Measurements from ENCODE around the gene USP3. TPM values are rescaled to one million over a fixed set of nuclear protein-coding genes. Genes with fewer than 3 reads are reported as not detected.

Gene USP3
- total and polyA plus RNA-seq, 5 experiments from 2014 or later = 31.6 to 136 (median 42.9) TPM

DNA sequence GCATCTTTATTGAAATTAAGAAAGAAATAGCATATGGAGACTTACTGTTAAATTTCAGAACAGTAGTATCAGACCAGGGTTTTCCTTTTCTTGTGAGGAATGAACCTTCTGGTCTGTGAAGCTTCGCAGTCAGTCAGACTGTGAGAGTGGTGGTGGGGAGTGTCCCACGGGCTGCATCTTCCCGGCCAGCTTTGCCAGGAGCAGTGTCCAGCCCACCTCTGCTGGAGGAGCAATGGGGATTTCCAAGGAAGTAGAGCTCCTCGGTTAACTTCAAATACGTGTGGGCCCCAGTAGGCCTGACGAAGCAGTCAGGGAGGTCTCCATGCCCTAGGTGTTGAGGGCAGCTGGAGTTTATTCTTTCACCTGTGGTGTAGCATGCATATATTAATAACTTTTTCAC, 51.9 kb downstream of the USP3 start:
- Mint-ChIP-seq H3K4me3 (no peak overlapping the region), H3K27me3 (no peaks in the 10 kb centered on the region), H3K27ac (peak overlapping the region in 5 of 10 donors; percentile 29 to 81 (median 53)), H3K4me1 (peaks cover 7 to 51% (median 37%) of the 10 kb centered on the region in 4 donors), H3K9me3 (no peaks in the 10 kb centered on the region), H3K36me3 (peaks cover 7 to 80% (median 31%) of the 10 kb centered on the region in 3 donors)
- no peak for DNase-seq
- no peak for ATAC-seq
- POLR2A ChIA-PET = no interaction called here

DNA sequence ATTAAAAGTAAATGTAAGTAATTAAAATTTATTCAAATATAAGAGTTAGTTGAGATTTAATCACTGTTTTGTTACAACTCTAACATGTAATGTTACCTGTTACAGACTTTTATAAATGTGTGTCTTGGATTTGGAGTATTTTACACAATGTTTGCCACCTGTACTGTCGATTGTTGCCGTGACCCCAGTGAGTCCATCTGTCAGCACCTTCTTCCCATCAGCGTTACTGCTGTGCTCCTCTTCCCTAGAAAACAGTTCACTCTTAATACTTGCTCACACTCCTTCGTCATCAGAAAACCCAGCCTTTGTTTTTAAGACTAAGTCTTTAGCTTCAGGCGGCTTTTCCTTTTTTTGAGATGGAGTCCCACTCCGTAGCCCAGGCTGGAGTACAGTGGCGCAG, 52.3 kb downstream of the USP3 start:
- POLR2A ChIA-PET = no interaction called here

DNA sequence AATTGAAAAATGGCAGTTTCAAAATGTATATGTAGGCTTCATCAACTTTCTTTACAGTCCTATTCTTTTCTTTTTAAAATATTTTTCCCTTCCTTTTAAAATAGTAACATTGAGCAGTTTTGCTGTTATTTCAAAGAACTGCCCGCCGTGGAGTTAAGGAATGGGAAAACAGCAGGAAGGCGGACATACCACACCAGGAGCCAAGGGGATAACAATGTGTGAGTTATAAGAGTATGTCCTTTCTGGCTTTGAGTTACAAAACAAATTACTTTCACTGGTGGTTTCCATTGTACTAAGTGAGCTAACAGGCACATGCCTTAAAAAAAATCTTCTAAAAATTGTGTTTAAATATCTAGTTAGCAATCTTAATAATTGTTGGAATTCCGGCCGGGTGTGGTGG, 55.4 kb downstream of the USP3 start:
- H3K4me1 Mint-ChIP-seq = peaks cover 6 to 30% (median 21%) of the 10 kb centered on the region in 4 donors
- H3K27ac Mint-ChIP-seq = peak overlapping the region in 4 of 10 donors; percentile 19 to 78 (median 24)
- H3K9me3 Mint-ChIP-seq = no peaks in the 10 kb centered on the region
- POLR2A ChIA-PET = no interaction called here
- ATAC-seq (no peak), DNase-seq (no peak)
- peaks cover 7 to 92% (median 34%) of the 10 kb centered on the region in 3 donors for H3K36me3 Mint-ChIP-seq
- no peaks in the 10 kb centered on the region for H3K27me3 Mint-ChIP-seq
- no peak overlapping the region for H3K4me3 Mint-ChIP-seq

More for the DNA sequence above, 52.3 kb downstream of the USP3 start:
- ATAC-seq = no peak
- H3K36me3 Mint-ChIP-seq = peaks cover 7 to 85% (median 32%) of the 10 kb centered on the region in 3 donors
- peak overlapping the region in 2 of 10 donors; percentile 22 to 32 for H3K27ac Mint-ChIP-seq
- no peak for DNase-seq
- H3K9me3 Mint-ChIP-seq = no peaks in the 10 kb centered on the region
- no peaks in the 10 kb centered on the region for H3K27me3 Mint-ChIP-seq
- H3K4me3 Mint-ChIP-seq = no peak overlapping the region
- peaks cover 7 to 51% (median 37%) of the 10 kb centered on the region in 4 donors for H3K4me1 Mint-ChIP-seq

DNA sequence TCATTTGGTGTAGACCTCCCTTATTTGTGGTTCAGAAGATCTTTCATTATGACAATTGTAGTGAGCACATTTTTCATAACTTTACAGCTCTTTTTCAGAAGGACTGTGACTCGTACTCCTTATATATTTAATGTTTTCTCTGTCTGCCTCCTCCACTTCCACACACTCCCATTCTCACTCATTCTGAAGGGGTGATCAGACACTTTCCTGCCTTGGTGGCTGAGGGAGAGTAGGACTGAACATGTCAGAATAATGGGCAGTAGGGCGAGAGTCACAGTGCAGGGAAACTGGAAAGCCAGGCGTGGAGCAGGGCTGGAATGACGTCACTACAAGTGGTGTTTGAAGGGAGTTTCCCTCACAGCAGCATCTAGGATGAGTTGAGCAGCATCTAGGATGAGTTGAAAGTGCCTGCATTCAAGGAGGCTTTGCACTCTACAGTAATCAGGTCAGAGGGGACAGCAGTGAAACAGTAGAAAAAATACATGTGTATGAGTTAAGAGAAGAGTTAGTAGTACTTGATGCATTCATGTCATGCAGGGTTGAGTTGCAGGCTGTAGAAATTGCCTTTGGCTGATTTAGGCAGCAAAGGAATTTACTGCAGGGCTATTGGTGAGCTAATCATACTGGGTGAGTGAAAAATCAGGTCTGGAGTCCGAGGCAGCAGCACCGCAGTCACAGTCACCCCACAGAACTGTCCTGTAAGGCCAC, 56.5 kb downstream of the USP3 start:
- peak overlapping the region in 7 of 10 donors; percentile 26 to 79 (median 62) for H3K27ac Mint-ChIP-seq

DNA sequence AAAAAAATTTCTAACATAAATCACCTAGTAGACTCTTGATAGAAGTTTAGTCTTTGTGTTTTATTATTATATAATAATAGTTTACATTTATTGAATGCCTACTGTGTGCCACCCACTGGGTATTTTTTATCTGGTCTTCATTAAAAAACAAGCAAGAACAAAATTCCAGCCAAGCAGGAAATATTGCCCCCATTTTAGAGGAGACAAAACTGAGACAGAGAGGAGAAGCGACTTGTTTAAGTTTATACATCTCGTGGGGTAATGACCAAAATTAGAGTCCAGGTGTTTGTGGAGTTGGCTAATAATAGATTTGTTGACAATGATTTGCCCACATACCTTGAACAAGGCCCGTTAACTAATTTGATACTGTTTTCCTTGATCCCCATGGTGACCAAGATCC, 59.7 kb downstream of the USP3 start:
- POLR2A ChIA-PET = interaction anchor here (0.6 to 1.0 kb wide), 2 partner anchors 13 to 52 kb away, joined by 3 to 5 read pairs; no protein-coding TSS in a partner anchor
- peaks cover 10 to 88% (median 23%) of the 10 kb centered on the region in 3 donors for H3K36me3 Mint-ChIP-seq
- H3K4me1 Mint-ChIP-seq = peaks cover 7 to 13% (median 8%) of the 10 kb centered on the region in 4 donors
- ATAC-seq (no peak), DNase-seq (no peak)
- H3K27me3 Mint-ChIP-seq = no peaks in the 10 kb centered on the region
- H3K27ac Mint-ChIP-seq = peak overlapping the region in 5 of 10 donors; percentile 15 to 31 (median 20)
- H3K9me3 Mint-ChIP-seq = no peaks in the 10 kb centered on the region
- no peak overlapping the region for H3K4me3 Mint-ChIP-seq

More for the DNA sequence above, 56.5 kb downstream of the USP3 start:
- no peaks in the 10 kb centered on the region for H3K9me3 Mint-ChIP-seq
- DNase-seq = no peak
- no peak for ATAC-seq
- no peaks in the 10 kb centered on the region for H3K27me3 Mint-ChIP-seq
- peak overlapping the region in 1 of 10 donors; percentile 52 for H3K4me3 Mint-ChIP-seq
- H3K4me1 Mint-ChIP-seq = peaks cover 5 to 20% (median 13%) of the 10 kb centered on the region in 4 donors
- peaks cover 7 to 93% (median 28%) of the 10 kb centered on the region in 3 donors for H3K36me3 Mint-ChIP-seq
- POLR2A ChIA-PET = no interaction called here

DNA sequence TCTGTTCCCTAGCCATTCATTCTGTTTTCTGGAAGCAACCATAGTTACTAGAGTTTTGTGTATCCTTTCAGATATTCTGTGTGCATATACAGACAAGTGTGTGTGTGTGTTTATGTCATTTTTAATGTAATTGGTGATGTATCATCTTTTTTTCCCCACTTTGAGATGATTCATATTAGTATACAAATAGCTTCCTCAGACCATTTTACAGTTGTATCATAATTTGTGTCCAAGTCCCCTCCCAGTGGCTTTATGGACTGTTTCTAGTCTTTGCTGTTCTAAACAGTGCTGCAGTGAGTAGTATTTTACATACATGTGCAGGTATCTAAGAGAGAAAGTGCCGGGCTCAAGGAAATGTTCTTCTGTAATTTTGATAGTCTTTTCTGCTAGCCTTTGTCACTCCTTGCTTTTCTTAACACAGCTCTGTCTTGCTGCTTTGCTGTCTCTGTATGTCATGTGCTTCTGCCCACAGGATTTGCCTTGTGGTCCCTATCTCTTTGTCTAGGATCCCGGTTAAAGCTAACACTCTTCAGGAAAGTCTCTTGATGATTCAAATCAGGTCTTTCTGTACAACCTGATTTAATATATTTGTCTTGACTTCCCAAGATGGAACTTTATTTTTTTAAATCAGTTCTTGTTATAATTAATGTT, 61.3 kb downstream of the USP3 start:
- POLR2A ChIA-PET = no interaction called here
- peaks cover 5 to 9% (median 7%) of the 10 kb centered on the region in 4 donors for H3K4me1 Mint-ChIP-seq
- ATAC-seq = no peak
- H3K27me3 Mint-ChIP-seq = no peaks in the 10 kb centered on the region
- no peak overlapping the region for H3K4me3 Mint-ChIP-seq
- H3K36me3 Mint-ChIP-seq = peaks cover 9 to 85% (median 16%) of the 10 kb centered on the region in 3 donors
- H3K27ac Mint-ChIP-seq = peak overlapping the region in 8 of 10 donors; percentile 8 to 71 (median 48)
- DNase-seq = no peak
- no peaks in the 10 kb centered on the region for H3K9me3 Mint-ChIP-seq

DNA sequence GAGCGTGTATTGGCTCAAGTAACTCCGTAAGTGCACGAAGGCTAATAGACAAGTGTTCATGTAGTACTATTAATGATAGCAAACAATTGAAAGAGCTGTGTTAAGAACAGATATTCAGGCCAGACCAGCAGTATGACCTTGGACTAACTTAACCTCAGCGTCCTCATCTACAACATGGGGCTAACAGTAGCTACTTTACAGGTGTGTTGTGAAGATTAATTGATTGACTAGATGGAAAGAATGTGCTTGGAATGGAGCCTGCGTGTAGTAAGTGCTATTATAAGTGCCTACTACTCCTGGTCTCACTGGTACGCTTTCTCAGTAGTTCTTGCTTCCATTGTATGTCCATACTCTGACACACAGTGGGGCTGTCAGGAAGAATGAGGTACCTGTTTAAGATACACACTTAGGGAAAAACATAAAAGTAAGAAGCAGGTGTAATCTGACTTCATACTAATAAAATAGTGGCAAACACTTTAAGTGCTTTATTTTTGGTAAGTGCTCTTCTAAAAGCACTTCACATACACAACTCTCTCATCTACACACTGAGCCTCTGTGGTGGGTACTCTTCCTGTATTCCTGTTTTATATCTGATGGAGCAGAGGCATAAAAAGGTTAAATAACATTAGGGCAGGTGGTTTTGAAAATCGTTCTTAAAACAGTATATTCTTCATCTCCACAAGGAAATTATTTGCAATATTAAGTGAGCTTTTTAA, 68.5 kb downstream of the USP3 start:
- no peak for DNase-seq
- Mint-ChIP-seq H3K36me3 (peaks cover 7 to 89% (median 26%) of the 10 kb centered on the region in 3 donors), H3K27ac (peak overlapping the region in 1 of 10 donors; percentile 6), H3K4me3 (no peak overlapping the region), H3K27me3 (no peaks in the 10 kb centered on the region), H3K4me1 (peaks cover 0 to 10% (median 4%) of the 10 kb centered on the region in 4 donors), H3K9me3 (no peaks in the 10 kb centered on the region)
- ATAC-seq = no peak
- POLR2A ChIA-PET = interaction anchor here (2.2 kb wide), 1 partner anchor 26 kb away, joined by 5 read pairs; no protein-coding TSS in a partner anchor

DNA sequence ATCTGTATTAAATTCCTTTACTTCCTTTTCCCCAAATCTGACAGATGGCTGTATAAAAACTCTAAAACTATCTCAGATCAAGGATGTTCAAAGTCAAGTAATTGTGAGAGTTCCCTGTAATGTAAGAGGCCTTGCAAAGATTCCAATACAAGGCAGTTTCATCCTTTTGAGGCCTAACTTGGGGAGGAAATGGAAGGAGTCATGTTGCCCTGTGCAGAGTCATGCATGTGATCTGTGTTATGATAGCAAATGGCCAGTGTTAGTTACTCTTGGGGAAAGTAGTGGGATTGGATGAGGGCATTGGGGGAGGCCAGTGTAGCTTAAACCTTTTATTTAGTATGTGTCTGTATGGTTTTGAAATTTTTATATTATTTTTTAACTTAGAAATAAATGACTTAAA, 69.1 kb downstream of the USP3 start:
- no peak for ATAC-seq
- Mint-ChIP-seq H3K4me3 (no peak overlapping the region), H3K4me1 (peaks cover 0 to 10% (median 4%) of the 10 kb centered on the region in 4 donors), H3K27me3 (no peaks in the 10 kb centered on the region), H3K27ac (peak overlapping the region in 4 of 10 donors; percentile 1 to 54 (median 12)), H3K9me3 (no peaks in the 10 kb centered on the region), H3K36me3 (peaks cover 3 to 86% (median 22%) of the 10 kb centered on the region in 3 donors)
- POLR2A ChIA-PET = interaction anchor here (2.2 kb wide), 1 partner anchor 26 kb away, joined by 5 read pairs; no protein-coding TSS in a partner anchor
- no peak for DNase-seq

DNA sequence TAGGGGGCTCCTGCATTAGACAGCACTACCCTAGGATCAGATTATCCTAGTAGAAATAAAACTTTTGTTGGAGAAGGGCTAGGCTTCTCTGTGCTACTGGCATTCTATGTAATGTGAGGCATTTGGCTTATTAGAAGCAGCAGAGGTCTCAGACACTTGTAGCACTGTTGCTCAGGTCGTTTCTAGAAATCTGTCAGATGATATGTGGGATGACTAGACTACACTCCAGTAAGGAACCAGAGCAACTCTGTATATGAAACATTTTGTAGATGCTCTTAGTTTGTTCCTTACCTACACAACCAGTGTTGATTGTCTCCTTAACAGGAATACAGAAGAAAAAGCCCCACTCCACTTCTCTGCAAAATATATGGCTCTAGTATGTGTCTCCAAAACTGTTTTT, 70.9 kb downstream of the USP3 start:
- Mint-ChIP-seq H3K9me3 (no peaks in the 10 kb centered on the region), H3K27me3 (no peaks in the 10 kb centered on the region), H3K4me3 (no peak overlapping the region), H3K27ac (peak overlapping the region in 1 of 10 donors; percentile 82), H3K4me1 (peaks cover 3 to 10% (median 4%) of the 10 kb centered on the region in 4 donors), H3K36me3 (peaks cover 3 to 82% (median 22%) of the 10 kb centered on the region in 3 donors)
- POLR2A ChIA-PET = no interaction called here
- DNase-seq (no peak), ATAC-seq (no peak)

DNA sequence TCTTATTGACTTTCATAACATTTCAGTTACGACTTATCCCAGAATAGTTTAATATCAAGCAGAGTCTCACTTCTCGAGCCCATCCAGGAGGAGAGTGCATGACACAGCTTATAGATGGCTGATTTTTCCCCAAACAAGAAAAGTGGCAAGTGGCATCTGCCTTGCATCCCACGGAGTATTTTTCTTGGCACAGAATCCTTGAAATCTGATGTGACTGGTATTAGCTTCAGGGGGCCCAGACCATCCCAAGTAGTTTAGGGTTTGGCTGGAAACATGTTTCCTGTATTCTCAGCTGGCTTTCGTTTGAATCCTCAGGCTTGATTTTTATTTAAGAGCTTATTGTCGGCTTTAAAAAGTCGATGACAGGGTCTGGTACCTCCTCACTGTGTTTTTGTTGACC, 72.0 kb downstream of the USP3 start:
- DNase-seq = no peak
- ATAC-seq = no peak
- Mint-ChIP-seq H3K27ac (peak overlapping the region in 4 of 10 donors; percentile 29 to 77 (median 62)), H3K4me1 (peaks cover 4 to 10% (median 6%) of the 10 kb centered on the region in 4 donors), H3K27me3 (no peaks in the 10 kb centered on the region), H3K9me3 (no peaks in the 10 kb centered on the region), H3K4me3 (no peak overlapping the region), H3K36me3 (peaks cover 3 to 80% (median 22%) of the 10 kb centered on the region in 3 donors)
- POLR2A ChIA-PET = interaction anchor here (0.6 to 0.7 kb wide), 2 partner anchors 116 to 284 kb away, joined by 3 read pairs; no protein-coding TSS in a partner anchor

DNA sequence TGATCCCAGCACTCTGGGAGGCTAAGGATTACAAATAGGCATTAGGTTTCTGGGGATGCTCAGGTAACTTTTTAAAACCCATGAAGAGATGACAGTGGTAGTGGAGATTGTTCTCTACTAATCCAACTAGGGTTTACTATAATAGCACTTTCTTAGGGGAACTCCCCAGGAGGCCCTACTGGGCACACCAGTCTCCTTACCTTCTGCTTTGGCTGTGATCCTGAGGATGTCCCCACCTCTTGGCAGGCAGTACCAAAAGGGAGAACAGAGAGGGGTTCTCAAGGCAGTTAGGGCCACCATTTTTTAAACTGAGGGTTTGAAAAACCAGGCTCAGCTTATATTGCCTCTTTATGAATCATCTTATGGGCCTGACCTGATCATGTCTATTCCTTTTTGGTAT, 77.8 kb downstream of the USP3 start:
- no peak for DNase-seq
- POLR2A ChIA-PET = no interaction called here
- ATAC-seq = peak in 1 of 2 donors; percentile 27
- Mint-ChIP-seq H3K4me1 (peaks cover 14 to 19% (median 17%) of the 10 kb centered on the region in 4 donors), H3K27ac (peak overlapping the region in 9 of 10 donors; percentile 15 to 83 (median 44)), H3K4me3 (no peak overlapping the region), H3K27me3 (no peaks in the 10 kb centered on the region), H3K9me3 (peaks cover 0 to 2% (median 0%) of the 10 kb centered on the region in 9 donors), H3K36me3 (peaks cover 13 to 80% (median 39%) of the 10 kb centered on the region in 3 donors)

DNA sequence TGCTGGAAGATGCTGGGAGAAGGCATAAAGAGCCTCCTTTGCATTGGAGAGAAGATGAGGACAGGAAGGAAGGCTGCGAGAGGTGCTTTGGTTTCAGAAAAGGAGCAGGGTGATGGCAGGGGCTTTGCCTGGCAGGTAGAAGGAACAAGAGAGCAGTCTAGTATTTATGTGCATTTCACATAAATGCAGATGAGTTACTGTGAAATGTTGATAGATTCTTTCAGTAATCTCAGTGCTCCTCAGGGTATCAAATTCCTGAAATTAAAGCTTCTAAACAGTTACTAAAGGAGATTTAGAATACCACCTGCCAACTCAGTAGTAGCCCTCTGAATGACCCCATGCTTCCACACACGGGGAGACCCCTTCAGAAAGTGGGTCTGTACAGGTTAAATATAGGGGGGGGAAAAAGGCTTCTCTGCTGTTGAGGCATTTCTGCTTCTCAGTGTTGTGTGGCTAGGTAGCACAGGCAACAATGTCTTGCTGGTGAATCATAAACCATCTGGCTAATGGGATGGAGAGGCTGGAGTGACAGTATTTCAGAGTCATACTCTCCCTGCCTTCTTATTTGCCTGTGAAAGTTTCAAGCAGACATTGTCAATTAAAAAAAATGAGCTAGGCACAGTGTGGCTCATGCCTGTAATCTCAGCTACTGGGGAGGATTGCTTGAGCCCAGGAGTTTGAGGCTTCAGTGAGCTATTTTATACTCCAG, 78.5 kb downstream of the USP3 start:
- Mint-ChIP-seq H3K27ac (peak overlapping the region; percentile 15 to 83 (median 42)), H3K36me3 (peaks cover 13 to 74% (median 39%) of the 10 kb centered on the region in 3 donors), H3K9me3 (peaks cover 0 to 2% (median 0%) of the 10 kb centered on the region in 9 donors), H3K27me3 (no peaks in the 10 kb centered on the region), H3K4me1 (peaks cover 14 to 19% (median 17%) of the 10 kb centered on the region in 4 donors), H3K4me3 (no peak overlapping the region)
- no peak for DNase-seq
- ATAC-seq = no peak
- POLR2A ChIA-PET = interaction anchor here (0.6 kb wide), 1 partner anchor 10 kb away, joined by 4 read pairs; no protein-coding TSS in a partner anchor

Data from naive thymus-derived CD8-positive, alpha-beta T cell (primary cell).